ENCODE data around the gene PRG2. TPM values are rescaled to one million over a fixed set of nuclear protein-coding genes. Genes with fewer than 3 reads are reported as not detected.

The PRG2 gene
- total and polyA plus RNA-seq, 2 of the 13 experiments (the other 11 are each of a cell fraction or from before 2014, with no cell fraction given), result not detected

- TF ChIP-seq GMEB2 (CRISPR knock-in tag; IDR thresholded peaks at IDR 0.05; ENCODE audit: low read depth), result no peak
Observed at GRCh38 chr11:57347336-57347735, 43.1 kb downstream of the PRG2 start (continued).

GRCh38 chr11:57345555-57346211 is 44.8 kb downstream of the PRG2 start:
- Histone ChIP-seq H3K9ac (ENCODE audit: insufficient read depth, low read depth, low read length) (no peak overlapping the region), H4K20me1 (ENCODE audit: insufficient read depth, low read length) (no peaks in the 10 kb centered on the region), H2AFZ (ENCODE audit: low read length) (peak overlapping the region; percentile 92), H3K27ac (ENCODE audit: extremely low read length, insufficient read depth, low read length) (no peak overlapping the region), H3K79me2 (ENCODE audit: insufficient read depth, low read length) (no peaks in the 10 kb centered on the region), H3K9me3 (ENCODE audit: low read length) (no peaks in the 10 kb centered on the region), H3K4me3 (replicated peaks in 1 of 3; ENCODE audit: insufficient read depth in 1 of 3, low read depth in 2 of 3, low read length in 3 of 3) (peak overlapping the region in 1 of 3 experiments; percentile 20; a peak in 1 of 6 replicates), H3K4me2 (ENCODE audit: low read depth, low read length) (peak overlapping the region; percentile 65), H3K36me3 (replicated peaks in 1 of 2; ENCODE audit: control insufficient read depth in 1 of 2, insufficient read depth in 2 of 2, low read length in 2 of 2) (no peaks in the 10 kb centered on the region), H3K4me1 (ENCODE audit: insufficient read depth, low read length) (peaks cover 65% of the 10 kb centered on the region), H3K27me3 (ENCODE audit: control insufficient read depth in 1 of 2, insufficient read depth in 2 of 2, low read length in 2 of 2) (peaks cover 1 to 27% of the 10 kb centered on the region in 2 experiments; a peak in 4 of 5 replicates)
- no TSS peak for BruUV-seq (replicated peaks)
- in situ Hi-C loops (cut with HindIII; ENCODE audit: extremely low pct_ligation_motif_present, low pct_unique_long_range_greater_than_20kb), result loop anchor here (5.0 to 10.0 kb wide), 4 partner anchors 112 to 297 kb away; partner anchors contain the start of genes TIMM10 and UBE2L6
- WGBS (ENCODE audit: low lambda C conversion rate), result 7% methylated on average over 11 of the region's 11 CpGs
- peak; percentile 80 for FAIRE-seq
- DNase-seq (ENCODE audit: low spot score), result peak; percentile 64
- ATAC-seq, result peak; percentile 55
- ChIA-PET CTCF (ENCODE audit: low intra/inter-chr PET ratio, low total read pairs) (interaction anchor here (0.8 to 1.8 kb wide), 4 partner anchors 135 to 299 kb away, joined by 3 to 7 read pairs (median 6); no protein-coding TSS in a partner anchor), POLR2A (interaction anchor here (0.8 to 1.1 kb wide), 4 partner anchors 10 to 296 kb away, joined by 3 to 6 read pairs (median 3); partner anchors contain the start of gene SSRP1)
- intact Hi-C loops (cut with micrococcal nuclease; ENCODE audit: unreplicated experiment), result loop anchor here (1.0 to 10.0 kb wide), 7 partner anchors 68 to 1179 kb away; no protein-coding TSS in a partner anchor
- TF ChIP-seq ZEB1 (IDR thresholded peaks at IDR 0.05; ENCODE audit: insufficient replicate concordance, low read depth), result peak; percentile 68
- no peak for TF ChIP-seq ZNF451 (CRISPR knock-in tag; IDR thresholded peaks at IDR 0.05)
- peak; percentile 47; the same call in 1 of the 2 replicates for TF ChIP-seq RAD21 (CRISPR knock-in tag; IDR thresholded peaks at IDR 0.05)
- TF ChIP-seq ZNF383 (CRISPR knock-in tag; IDR thresholded peaks at IDR 0.05; ENCODE audit: borderline replicate concordance), result no peak
- no peak for TF ChIP-seq ATF4 (CRISPR knock-in tag; IDR thresholded peaks at IDR 0.05)
- TF ChIP-seq MYC (CRISPR knock-in tag; IDR thresholded peaks at IDR 0.05; ENCODE audit: borderline replicate concordance), result peak; percentile 45; the same call in 1 of the 2 replicates
- TF ChIP-seq AFF4 (CRISPR knock-in tag; IDR thresholded peaks at IDR 0.05), result no peak
- no peak for TF ChIP-seq ZBTB10 (CRISPR knock-in tag; IDR thresholded peaks at IDR 0.05; ENCODE audit: borderline replicate concordance)
- TF ChIP-seq STAG1 (CRISPR knock-in tag; IDR thresholded peaks at IDR 0.05), result peak; percentile 72
- TF ChIP-seq ZNF253 (CRISPR knock-in tag; IDR thresholded peaks at IDR 0.05; ENCODE audit: borderline replicate concordance), result no peak
- TF ChIP-seq SMC3 (IDR thresholded peaks at IDR 0.05; ENCODE audit: low read length), result peak; percentile 53; the same call in 1 of the 2 replicates
